ENCODE measurements around the gene TRAPPC3L. TPM values are rescaled to one million over a fixed set of nuclear protein-coding genes. Genes with fewer than 3 reads are reported as not detected.

Gene TRAPPC3L
- total and polyA plus RNA-seq, 12 donors: 0.10 to 0.57 (median 0.27) TPM; not detected in 4

DNA sequence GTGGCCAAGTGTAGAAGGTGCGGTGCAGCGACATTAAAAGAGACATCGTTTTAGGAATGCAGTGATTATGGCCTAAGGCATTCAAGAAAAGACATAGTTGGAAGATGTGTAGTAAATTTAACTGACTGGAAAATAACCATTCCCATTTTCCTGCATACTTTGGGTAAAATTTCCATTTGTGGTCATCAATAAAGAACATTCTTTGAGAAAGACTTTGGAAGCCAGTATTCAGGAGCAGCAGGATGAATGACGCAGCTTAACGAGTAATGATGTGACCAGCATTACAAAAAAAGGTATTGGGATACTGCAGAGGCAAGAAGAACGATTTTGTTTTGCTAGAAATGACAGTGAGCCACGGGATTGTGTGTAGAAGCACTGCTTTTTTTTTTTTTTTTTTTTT, 18.8 kb upstream of the TRAPPC3L start:
- intact Hi-C loops (cut with DNase I): loop anchor here in 1 of 2 donors (10.0 kb wide), 1 partner anchor 290 kb away; the partner anchor contains the start of gene TSPYL1
- 78 to 84% (median 81%) methylated on average over 7 of the region's 7 CpGs for WGBS, 4 donors
- Histone ChIP-seq H3K4me1 (replicated peaks in 1 of 2) (peaks cover 0 to 8% of the 10 kb centered on the region in 2 donors), H3K36me3 (replicated peaks in 1 of 2) (no peaks in the 10 kb centered on the region), H3K9me3 (replicated peaks in 1 of 3) (no peaks in the 10 kb centered on the region), H3K27me3 (no peaks in the 10 kb centered on the region), H3K27ac (no peak overlapping the region), H3K4me3 (no peak overlapping the region)
- TF ChIP-seq, protein P1, sequence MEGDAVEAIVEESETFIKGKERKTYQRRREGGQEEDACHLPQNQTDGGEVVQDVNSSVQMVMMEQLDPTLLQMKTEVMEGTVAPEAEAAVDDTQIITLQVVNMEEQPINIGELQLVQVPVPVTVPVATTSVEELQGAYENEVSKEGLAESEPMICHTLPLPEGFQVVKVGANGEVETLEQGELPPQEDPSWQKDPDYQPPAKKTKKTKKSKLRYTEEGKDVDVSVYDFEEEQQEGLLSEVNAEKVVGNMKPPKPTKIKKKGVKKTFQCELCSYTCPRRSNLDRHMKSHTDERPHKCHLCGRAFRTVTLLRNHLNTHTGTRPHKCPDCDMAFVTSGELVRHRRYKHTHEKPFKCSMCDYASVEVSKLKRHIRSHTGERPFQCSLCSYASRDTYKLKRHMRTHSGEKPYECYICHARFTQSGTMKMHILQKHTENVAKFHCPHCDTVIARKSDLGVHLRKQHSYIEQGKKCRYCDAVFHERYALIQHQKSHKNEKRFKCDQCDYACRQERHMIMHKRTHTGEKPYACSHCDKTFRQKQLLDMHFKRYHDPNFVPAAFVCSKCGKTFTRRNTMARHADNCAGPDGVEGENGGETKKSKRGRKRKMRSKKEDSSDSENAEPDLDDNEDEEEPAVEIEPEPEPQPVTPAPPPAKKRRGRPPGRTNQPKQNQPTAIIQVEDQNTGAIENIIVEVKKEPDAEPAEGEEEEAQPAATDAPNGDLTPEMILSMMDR (IDR thresholded peaks at IDR 0.05): no peak
- no peak for TF ChIP-seq POLR2A (IDR thresholded peaks at IDR 0.05)
- DNase-seq: no peak

DNA sequence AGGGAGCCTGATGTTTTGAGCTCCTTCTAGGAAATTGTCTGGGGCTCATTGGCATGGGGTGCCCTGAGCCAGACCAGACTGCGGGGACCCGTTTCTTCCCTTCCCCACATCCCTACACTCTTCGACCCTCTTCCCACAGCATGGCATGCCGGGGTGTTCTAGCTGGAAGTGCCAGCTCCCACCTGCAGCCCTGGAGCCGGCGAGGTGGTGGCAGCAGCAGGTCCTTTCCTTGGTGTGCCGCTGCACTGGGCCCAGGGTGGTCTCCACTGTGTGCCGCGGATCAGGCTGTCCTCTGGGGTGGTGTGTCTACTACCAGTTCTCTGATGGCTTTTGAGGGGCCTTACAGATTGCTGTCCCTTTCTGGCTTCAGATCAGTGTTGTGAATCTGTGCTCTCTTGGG, 18.3 kb upstream of the TRAPPC3L start:
- Histone ChIP-seq H3K4me1 (replicated peaks in 1 of 2) (peaks cover 0 to 5% of the 10 kb centered on the region in 2 donors), H3K27ac (no peak overlapping the region), H3K27me3 (no peaks in the 10 kb centered on the region), H3K4me3 (no peak overlapping the region), H3K36me3 (replicated peaks in 1 of 2) (no peaks in the 10 kb centered on the region), H3K9me3 (replicated peaks in 1 of 3) (no peaks in the 10 kb centered on the region)
- no peak for DNase-seq
- TF ChIP-seq, protein P1 (IDR thresholded peaks at IDR 0.05): no peak
- no peak for TF ChIP-seq POLR2A (IDR thresholded peaks at IDR 0.05)
- WGBS, 4 donors: 83 to 92% (median 89%) methylated on average over 8 to 9 of the region's 9 CpGs; no CpG with 5 or more reads in 1 of the 4 donors
- intact Hi-C loops (cut with DNase I): loop anchor here in 1 of 2 donors (10.0 kb wide), 1 partner anchor 289 kb away; the partner anchor contains the start of gene TSPYL1

DNA sequence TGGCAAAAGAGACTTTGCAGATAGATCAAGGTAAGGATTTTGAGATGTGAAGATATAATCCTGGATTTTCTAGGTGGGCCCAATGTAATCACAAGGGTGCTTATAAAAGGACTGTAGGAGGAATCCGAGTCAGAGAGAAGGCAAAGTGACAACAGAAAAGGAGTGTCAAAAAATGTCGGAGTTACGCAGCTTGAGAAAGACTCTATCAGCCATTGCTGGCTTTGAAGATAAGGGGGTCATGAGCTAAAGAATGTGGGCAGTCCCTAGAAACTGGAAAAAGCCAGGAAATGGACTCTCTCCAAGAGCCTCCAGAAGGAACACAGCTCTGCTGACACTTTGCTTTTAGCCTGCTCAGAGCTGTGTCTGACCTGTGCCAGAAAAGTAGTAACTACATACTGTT, 17.1 kb upstream of the TRAPPC3L start:
- intact Hi-C loops (cut with DNase I): loop anchor here in 1 of 2 donors (10.0 kb wide), 1 partner anchor 288 kb away; the partner anchor contains the start of gene TSPYL1
- DNase-seq: no peak
- WGBS, 4 donors: 41 to 50% (median 42%) methylated on average over 3 of the region's 3 CpGs

DNA sequence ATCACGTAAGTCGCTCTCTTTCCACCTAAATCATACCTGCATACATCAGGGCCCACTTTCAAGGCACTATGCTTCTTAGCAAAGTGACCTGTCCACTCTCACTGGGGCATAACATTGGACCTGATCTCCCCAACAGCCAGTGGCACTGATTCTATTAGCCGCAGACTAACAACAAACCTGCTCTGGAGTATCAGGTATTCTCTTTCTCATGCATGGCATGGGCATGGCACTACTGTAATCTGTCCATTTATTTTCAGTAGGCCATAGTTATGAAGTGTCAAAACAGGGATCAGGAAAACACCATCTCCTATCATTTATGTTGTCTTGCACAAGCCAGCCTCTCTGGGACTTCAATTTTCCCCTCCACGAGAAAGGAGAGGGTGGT, 16.5 kb upstream of the TRAPPC3L start:
- Histone ChIP-seq H3K27me3 (no peaks in the 10 kb centered on the region), H3K9me3 (replicated peaks in 1 of 3) (no peaks in the 10 kb centered on the region), H3K4me1 (replicated peaks in 1 of 2) (peaks cover 0 to 18% of the 10 kb centered on the region in 2 donors), H3K36me3 (replicated peaks in 1 of 2) (no peaks in the 10 kb centered on the region), H3K4me3 (no peak overlapping the region), H3K27ac (peak overlapping the region in 1 of 5 donors; percentile 27)
- no peak for DNase-seq
- 73 to 86% (median 83%) methylated on average over 4 of the region's 4 CpGs for WGBS, 4 donors
- intact Hi-C loops (cut with DNase I): loop anchor here in 1 of 2 donors (10.0 kb wide), 1 partner anchor 287 kb away; the partner anchor contains the start of gene TSPYL1
- TF ChIP-seq, protein P1 (IDR thresholded peaks at IDR 0.05): no peak
- TF ChIP-seq POLR2A (IDR thresholded peaks at IDR 0.05): no peak

More for the DNA sequence above, 17.1 kb upstream of the TRAPPC3L start:
- TF ChIP-seq, protein P1 (IDR thresholded peaks at IDR 0.05): no peak
- Histone ChIP-seq H3K36me3 (replicated peaks in 1 of 2) (no peaks in the 10 kb centered on the region), H3K4me3 (no peak overlapping the region), H3K27ac (peak overlapping the region in 1 of 5 donors; percentile 27), H3K4me1 (replicated peaks in 1 of 2) (peaks cover 0 to 15% of the 10 kb centered on the region in 2 donors), H3K27me3 (no peaks in the 10 kb centered on the region), H3K9me3 (replicated peaks in 1 of 3) (no peaks in the 10 kb centered on the region)
